Peyer's patch (tissue), 4 donors: ENCODE results near the gene SLC51B. TPM values are rescaled to one million over a fixed set of nuclear protein-coding genes. Genes with fewer than 3 reads are reported as not detected.
A peak's percentile ranks its signal among the peaks of the same experiment; 100 is the strongest.
"Not testable (repeated sequence)": the region's sequence is repeated elsewhere in the genome, so short reads cannot be mapped to it uniquely, and the experiment has no call there.

Experiments
- DNase-seq, 3 donors: peaks; one replicate each; pipeline ENCODE4 v3.0.0-alpha.2; 2017 to 2019
- H3K27ac ChIP-seq, 4 donors: fragments of 200-600 bp; sonication (generic); one replicate each; pipeline ENCODE4 v1.5.1; 2016 to 2019
- H3K27me3 ChIP-seq, 2 donors: fragments of 200-600 bp; sonication (generic); one replicate each; pipeline ENCODE4 v1.5.1; 2019
- H3K36me3 ChIP-seq, 3 donors: fragments of 200-600 bp; sonication (generic); one replicate each; pipeline ENCODE4 v1.5.1; 2016 to 2019
- H3K4me1 ChIP-seq, 4 donors: fragments of 200-600 bp; sonication (generic); one replicate each; pipeline ENCODE4 v1.5.1; 2016 to 2019
- H3K4me3 ChIP-seq, 4 donors: fragments of 200-600 bp; sonication (generic); 1 replicate in 3 of 4; 2 replicates in 1 of 4; pipeline ENCODE4 v1.5.1; 2016 to 2019; ENCODE audit warnings: mild to moderate bottlenecking in 1 of 4
- H3K9me3 ChIP-seq, 4 donors: fragments of 200-600 bp; sonication (generic); one replicate each; pipeline ENCODE4 v1.5.1; 2016 to 2019; ENCODE audit warnings: mild to moderate bottlenecking in 1 of 4
- POLR2A ChIP-seq, 2 donors: fragments of 450-650 bp; IDR thresholded peaks; one replicate each; pipeline ENCODE4 v1.5.1; 2017; ENCODE audit warnings: antibody characterized with exemption in 2 of 2, mild to moderate bottlenecking in 2 of 2, moderate library complexity in 2 of 2
- total RNA-seq, 4 donors: library from RNA; depleted of rRNA; stranded (reverse); fragments of >200 nt; gene quantifications; one replicate each; pipeline ENCODE4 v1.1.0, GENCODE V29; 2016
- TF ChIP-seq, protein P1 (sequence below), 6 experiments: fragments of 450-650 bp in 4 of 6; fragments of 200-600 bp in 2 of 6; sonication (generic) in 1 of 6; IDR thresholded peaks; one replicate each; pipeline ENCODE4 v1.5.1; 2017 to 2019; ENCODE audit warnings: antibody characterized with exemption in 6 of 6, mild to moderate bottlenecking in 3 of 6, moderate library complexity in 1 of 6

The SLC51B gene
- total RNA-seq, 4 donors from 2014 or later: 4.1 to 374 (median 196) TPM

DNA sequence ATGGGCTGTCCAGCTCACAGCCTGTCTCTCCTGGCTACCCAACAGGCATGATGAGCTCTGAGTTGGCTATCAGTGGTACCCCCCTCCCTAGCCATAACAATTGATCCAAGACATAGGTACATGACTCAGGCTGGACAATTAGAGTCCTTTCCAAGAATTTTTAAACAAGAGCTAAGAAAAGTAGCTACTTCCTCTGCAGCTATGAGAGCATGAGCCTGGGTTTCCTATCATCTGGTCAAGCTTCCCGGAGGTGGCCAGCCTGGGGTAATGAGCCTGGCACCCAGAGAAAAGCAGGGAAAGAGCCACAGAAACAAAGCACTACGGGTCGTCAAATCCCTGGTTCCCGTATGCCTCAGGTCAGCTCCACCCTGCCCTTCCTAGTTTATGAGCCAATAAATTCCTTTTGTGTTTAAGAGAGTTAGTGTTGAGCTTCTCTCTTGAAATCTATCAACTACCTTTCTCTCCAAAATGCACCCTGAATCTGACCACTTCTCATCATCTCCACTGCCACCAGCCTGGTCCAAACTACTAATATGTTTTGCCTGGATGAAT, 2.3 kb upstream of the SLC51B start:
- DNase-seq: peak in 1 of 3 donors; percentile 58
- no peaks in the 10 kb centered on the region for H3K9me3 ChIP-seq
- no peaks in the 10 kb centered on the region for H3K36me3 ChIP-seq
- no peaks in the 10 kb centered on the region for H3K27me3 ChIP-seq
- H3K27ac ChIP-seq: peak overlapping the region in 3 of 4 donors; percentile 61 to 91 (median 76)
- no peak overlapping the region for H3K4me3 ChIP-seq
- peaks cover 0 to 23% (median 8%) of the 10 kb centered on the region in 4 donors for H3K4me1 ChIP-seq
- TF ChIP-seq, protein P1, sequence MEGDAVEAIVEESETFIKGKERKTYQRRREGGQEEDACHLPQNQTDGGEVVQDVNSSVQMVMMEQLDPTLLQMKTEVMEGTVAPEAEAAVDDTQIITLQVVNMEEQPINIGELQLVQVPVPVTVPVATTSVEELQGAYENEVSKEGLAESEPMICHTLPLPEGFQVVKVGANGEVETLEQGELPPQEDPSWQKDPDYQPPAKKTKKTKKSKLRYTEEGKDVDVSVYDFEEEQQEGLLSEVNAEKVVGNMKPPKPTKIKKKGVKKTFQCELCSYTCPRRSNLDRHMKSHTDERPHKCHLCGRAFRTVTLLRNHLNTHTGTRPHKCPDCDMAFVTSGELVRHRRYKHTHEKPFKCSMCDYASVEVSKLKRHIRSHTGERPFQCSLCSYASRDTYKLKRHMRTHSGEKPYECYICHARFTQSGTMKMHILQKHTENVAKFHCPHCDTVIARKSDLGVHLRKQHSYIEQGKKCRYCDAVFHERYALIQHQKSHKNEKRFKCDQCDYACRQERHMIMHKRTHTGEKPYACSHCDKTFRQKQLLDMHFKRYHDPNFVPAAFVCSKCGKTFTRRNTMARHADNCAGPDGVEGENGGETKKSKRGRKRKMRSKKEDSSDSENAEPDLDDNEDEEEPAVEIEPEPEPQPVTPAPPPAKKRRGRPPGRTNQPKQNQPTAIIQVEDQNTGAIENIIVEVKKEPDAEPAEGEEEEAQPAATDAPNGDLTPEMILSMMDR (IDR thresholded peaks at IDR 0.05): no peak
- no peak for TF ChIP-seq POLR2A (IDR thresholded peaks at IDR 0.05)

DNA sequence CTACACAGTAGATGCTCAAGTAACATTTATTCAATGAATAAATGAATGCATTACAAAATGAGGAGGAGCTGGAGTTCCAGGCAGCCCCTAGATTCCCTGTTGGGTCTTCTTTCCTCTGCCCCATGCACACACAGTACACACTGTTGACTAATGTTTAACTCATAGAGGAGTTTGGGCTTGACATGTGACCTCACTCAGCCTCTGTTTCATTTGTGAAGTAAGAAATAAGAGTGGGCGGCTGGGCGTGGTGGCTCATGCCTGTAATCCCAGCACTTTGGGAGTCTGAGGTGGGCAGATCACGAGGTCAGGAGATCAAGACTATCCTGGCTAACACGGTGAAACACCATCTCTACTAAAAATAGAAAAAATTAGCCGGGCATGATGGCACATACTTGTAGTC, 969 bp upstream of the SLC51B start:
- not testable (repeated sequence) for H3K27me3 ChIP-seq, H3K4me3 ChIP-seq, DNase-seq, H3K36me3 ChIP-seq, H3K9me3 ChIP-seq
- Histone ChIP-seq H3K27ac (peak overlapping the region in 3 of 4 donors; percentile 61 to 91 (median 76)), H3K4me1 (peaks cover 0 to 25% (median 8%) of the 10 kb centered on the region in 4 donors)

DNA sequence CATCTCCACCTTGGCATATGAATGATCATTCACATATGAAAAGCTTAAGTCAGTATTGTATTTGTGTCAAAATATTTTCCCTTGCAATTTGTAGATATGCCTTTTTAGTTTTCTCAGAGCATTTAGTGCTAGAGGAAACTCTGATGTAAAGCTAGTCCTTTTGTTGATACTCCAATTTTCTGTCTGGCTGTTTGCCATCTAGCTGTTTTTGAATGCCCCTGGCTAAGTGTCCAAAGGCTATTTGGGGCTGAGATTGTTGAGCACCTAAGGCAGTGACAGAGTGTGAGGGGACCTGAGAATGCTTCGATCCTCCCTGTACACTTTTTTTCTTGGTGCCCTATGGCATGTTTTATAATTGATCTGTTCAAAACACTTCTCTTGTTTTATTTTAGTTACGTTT, 3.1 kb downstream of the SLC51B start:
- TF ChIP-seq, protein P1 (IDR thresholded peaks at IDR 0.05): no peak
- no peak for TF ChIP-seq POLR2A (IDR thresholded peaks at IDR 0.05)
- Histone ChIP-seq H3K27ac (no peak overlapping the region), H3K4me3 (peak overlapping the region in 2 of 4 donors; percentile 46 to 53), H3K4me1 (peaks cover 0 to 18% (median 8%) of the 10 kb centered on the region in 4 donors), H3K27me3 (no peaks in the 10 kb centered on the region), H3K36me3 (peaks cover 0 to 6% (median 0%) of the 10 kb centered on the region in 3 donors), H3K9me3 (no peaks in the 10 kb centered on the region)
- DNase-seq: no peak

DNA sequence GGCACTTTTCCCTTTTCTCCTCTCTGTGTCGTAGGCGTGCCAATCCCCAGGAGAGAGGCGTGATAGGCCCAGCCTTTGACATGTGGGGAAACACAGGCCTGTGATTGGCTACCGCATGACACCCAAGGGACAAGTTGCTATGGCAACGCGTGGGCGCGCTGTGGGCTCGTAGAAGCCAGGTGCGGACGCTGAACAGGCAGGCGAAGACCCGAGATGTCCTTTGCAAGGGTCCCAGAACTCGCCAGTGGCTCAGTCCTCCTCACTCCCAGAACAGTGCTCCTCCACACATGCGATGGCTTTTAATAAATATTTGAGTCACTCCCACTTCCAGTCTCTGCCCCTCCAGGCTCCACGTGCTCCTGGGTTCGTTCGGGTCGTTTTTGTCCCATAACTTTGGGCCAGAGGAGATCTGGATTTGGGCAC, 4.2 kb downstream of the SLC51B start:
- Histone ChIP-seq H3K36me3 (peaks cover 0 to 17% (median 0%) of the 10 kb centered on the region in 3 donors), H3K4me3 (peak overlapping the region; percentile 1 to 41 (median 30)), H3K27ac (no peak overlapping the region), H3K4me1 (peaks cover 0 to 18% (median 4%) of the 10 kb centered on the region in 4 donors), H3K27me3 (no peaks in the 10 kb centered on the region), H3K9me3 (no peaks in the 10 kb centered on the region)
- TF ChIP-seq, protein P1 (IDR thresholded peaks at IDR 0.05): no peak
- TF ChIP-seq POLR2A (IDR thresholded peaks at IDR 0.05): no peak
- peak; percentile 84 to 96 (median 96) for DNase-seq

DNA sequence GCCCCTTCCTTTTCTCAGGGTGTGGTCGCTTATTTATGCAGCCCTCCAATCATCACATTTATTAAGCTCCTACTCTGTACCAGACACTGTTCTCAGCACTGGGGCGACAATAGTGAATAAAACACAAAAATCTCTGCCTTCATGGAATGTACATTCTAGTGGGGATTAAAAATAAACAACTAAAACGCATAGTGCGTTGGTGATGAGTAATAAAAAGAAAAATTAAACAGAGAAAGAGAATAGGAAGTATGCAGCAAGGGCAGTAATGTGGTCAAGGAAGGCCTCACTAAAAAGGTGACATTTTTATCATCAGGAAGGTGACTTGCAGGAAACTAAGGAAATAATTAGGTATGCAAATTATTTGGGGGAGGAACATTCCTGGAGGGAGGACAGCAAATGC, 5.1 kb downstream of the SLC51B start:
- Histone ChIP-seq H3K27ac (no peak overlapping the region), H3K36me3 (peaks cover 0 to 17% (median 0%) of the 10 kb centered on the region in 3 donors), H3K9me3 (no peaks in the 10 kb centered on the region), H3K27me3 (no peaks in the 10 kb centered on the region), H3K4me1 (peaks cover 0 to 27% (median 7%) of the 10 kb centered on the region in 4 donors), H3K4me3 (no peak overlapping the region)
- TF ChIP-seq, protein P1 (IDR thresholded peaks at IDR 0.05): no peak
- TF ChIP-seq POLR2A (IDR thresholded peaks at IDR 0.05): no peak
- DNase-seq: no peak

DNA sequence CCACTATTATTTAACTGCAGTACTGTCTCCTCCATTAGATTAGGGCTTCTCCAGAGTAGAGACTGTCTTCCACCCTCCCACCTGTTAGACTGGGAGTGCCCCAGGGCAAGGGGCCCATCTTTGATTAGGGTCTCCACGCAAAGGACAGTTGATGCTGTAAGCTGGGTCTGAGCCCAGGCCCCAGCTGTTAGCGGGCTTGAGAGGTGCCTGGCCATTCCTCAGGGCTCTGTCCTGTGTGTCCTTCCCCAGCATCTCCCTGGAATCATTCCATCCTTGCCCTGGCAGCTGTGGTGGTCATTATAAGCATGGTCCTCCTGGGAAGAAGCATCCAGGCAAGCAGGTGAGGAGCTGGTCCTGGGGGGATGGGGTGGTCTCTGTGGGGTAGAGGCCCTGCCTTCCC, 6.1 kb downstream of the SLC51B start:
- no peak overlapping the region for H3K4me3 ChIP-seq
- H3K4me1 ChIP-seq: peaks cover 3 to 35% (median 9%) of the 10 kb centered on the region in 4 donors
- no peaks in the 10 kb centered on the region for H3K9me3 ChIP-seq
- peaks cover 0 to 17% (median 0%) of the 10 kb centered on the region in 3 donors for H3K36me3 ChIP-seq
- H3K27ac ChIP-seq: no peak overlapping the region
- DNase-seq: no peak
- H3K27me3 ChIP-seq: no peaks in the 10 kb centered on the region
- TF ChIP-seq POLR2A (IDR thresholded peaks at IDR 0.05): no peak
- TF ChIP-seq, protein P1 (IDR thresholded peaks at IDR 0.05): no peak
